Right lobe of liver (tissue), 4 donors: Measurements from ENCODE around the gene KMT5B.

Experiments used
- POLR2A ChIP-seq: fragments of 450-650 bp; IDR thresholded peaks from one replicate; pipeline ENCODE4 v1.6.1; 2017; ENCODE audit warnings: antibody characterized with exemption, mild to moderate bottlenecking
- TF ChIP-seq, protein P1 (sequence below), 4 donors: fragments of 200-600 bp in 3 of 4; fragments of 450-650 bp in 1 of 4; IDR thresholded peaks; one replicate each; pipeline versions ENCODE4 v1.5.1 to v1.8.0; 2016 to 2022; ENCODE audit warnings: antibody characterized with exemption in 4 of 4, mild to moderate bottlenecking in 2 of 4
- donor health status: DM: no; HTN: no; CAD: no.
- donor health status: DM: no; HTN: no; CAD: no.
- donor health status: DM: no; HTN: yes; CAD: no.

DNA sequence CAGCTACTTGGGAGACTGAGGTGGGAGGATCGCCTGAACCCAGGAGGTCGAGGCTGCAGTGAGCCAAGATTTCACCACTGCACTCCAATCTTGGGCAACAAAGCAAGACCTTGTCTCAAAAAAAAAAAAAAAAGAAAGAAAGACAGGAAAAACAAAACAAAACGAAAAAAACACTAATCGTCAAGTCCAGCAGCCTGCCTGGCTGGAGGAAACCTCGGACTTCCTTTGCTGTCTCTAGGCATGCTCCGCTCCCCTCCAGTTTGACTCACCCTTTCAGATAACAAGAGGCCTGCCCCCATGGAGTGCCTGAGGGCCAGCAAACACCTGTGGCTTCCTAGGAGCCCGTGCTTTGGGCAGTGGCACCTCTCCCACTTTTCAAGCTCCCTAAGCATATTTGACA, 63.1 kb downstream of the KMT5B start:
- TF ChIP-seq, protein P1, sequence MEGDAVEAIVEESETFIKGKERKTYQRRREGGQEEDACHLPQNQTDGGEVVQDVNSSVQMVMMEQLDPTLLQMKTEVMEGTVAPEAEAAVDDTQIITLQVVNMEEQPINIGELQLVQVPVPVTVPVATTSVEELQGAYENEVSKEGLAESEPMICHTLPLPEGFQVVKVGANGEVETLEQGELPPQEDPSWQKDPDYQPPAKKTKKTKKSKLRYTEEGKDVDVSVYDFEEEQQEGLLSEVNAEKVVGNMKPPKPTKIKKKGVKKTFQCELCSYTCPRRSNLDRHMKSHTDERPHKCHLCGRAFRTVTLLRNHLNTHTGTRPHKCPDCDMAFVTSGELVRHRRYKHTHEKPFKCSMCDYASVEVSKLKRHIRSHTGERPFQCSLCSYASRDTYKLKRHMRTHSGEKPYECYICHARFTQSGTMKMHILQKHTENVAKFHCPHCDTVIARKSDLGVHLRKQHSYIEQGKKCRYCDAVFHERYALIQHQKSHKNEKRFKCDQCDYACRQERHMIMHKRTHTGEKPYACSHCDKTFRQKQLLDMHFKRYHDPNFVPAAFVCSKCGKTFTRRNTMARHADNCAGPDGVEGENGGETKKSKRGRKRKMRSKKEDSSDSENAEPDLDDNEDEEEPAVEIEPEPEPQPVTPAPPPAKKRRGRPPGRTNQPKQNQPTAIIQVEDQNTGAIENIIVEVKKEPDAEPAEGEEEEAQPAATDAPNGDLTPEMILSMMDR (IDR thresholded peaks at IDR 0.05) = no peak
- TF ChIP-seq POLR2A = no peak
